Measurements from ENCODE around the gene GAS2. TPM values are rescaled to one million over a fixed set of nuclear protein-coding genes. Genes with fewer than 3 reads are reported as not detected.

The GAS2 gene
- total RNA-seq, 1 donor from 2014 or later: 20.6 TPM

GRCh38 chr11:22787551-22788162, 121.2 kb downstream of the GAS2 start:
- DNase-seq: peak; percentile 78

- peak; percentile 66 for DNase-seq
These were observed 126.1 kb downstream of the GAS2 start for GRCh38 chr11:22792497-22792896.

GRCh38 chr11:22795914-22796313, 129.5 kb downstream of the GAS2 start:
- DNase-seq: no peak

- DNase-seq: no peak
These were observed 130.6 kb downstream of the GAS2 start for GRCh38 chr11:22797047-22797446.

GRCh38 chr11:22798901-22799300, 132.5 kb downstream of the GAS2 start:
- DNase-seq: peak; percentile 15

- no peak for DNase-seq
These were observed 134.1 kb downstream of the GAS2 start for GRCh38 chr11:22800482-22800881.

GRCh38 chr11:22802861-22803260, 136.4 kb downstream of the GAS2 start:
- no peak for DNase-seq

- DNase-seq: peak; percentile 4
These were observed 141.0 kb downstream of the GAS2 start for GRCh38 chr11:22807391-22807790.

- DNase-seq: peak; percentile 10
These were observed 141.6 kb downstream of the GAS2 start for GRCh38 chr11:22807855-22808570.

GRCh38 chr11:22808571-22809197, 142.3 kb downstream of the GAS2 start:
- peak; percentile 32 for DNase-seq

- DNase-seq: no peak
These were observed 143.5 kb downstream of the GAS2 start for GRCh38 chr11:22809893-22810292.

GRCh38 chr11:22822203-22822602, 155.8 kb downstream of the GAS2 start:
- DNase-seq: no peak

- DNase-seq: peak; percentile 1
These were observed 162.0 kb downstream of the GAS2 start for GRCh38 chr11:22828373-22828772.

- peak; percentile 96 for DNase-seq
These were observed 163.0 kb downstream of the GAS2 start, which contains the start of gene SVIP for GRCh38 chr11:22829231-22830081. TSS of gene SVIP (minus strand) at chr11:22829801. CDS start at chr11:22829748, 53 bp downstream.

GRCh38 chr11:22830082-22830414, 163.6 kb downstream of the GAS2 start:
- no peak for DNase-seq

- DNase-seq: no peak
These were observed 166.1 kb downstream of the GAS2 start for GRCh38 chr11:22832315-22833015.

- no peak for DNase-seq
These were observed 180.3 kb downstream of the GAS2 start for GRCh38 chr11:22846726-22847125.

- DNase-seq: no peak
These were observed 185.1 kb downstream of the GAS2 start for GRCh38 chr11:22851477-22851876.

- no peak for DNase-seq
These were observed 193.3 kb downstream of the GAS2 start for GRCh38 chr11:22859756-22860155.

- no peak for DNase-seq
These were observed 193.8 kb downstream of the GAS2 start, which contains the start of gene CCDC179 for GRCh38 chr11:22860241-22860640. TSS of gene CCDC179 (minus strand) at chr11:22860474. CDS start at chr11:22860421, 53 bp downstream.
